Measurements from ENCODE around the gene PODXL2. TPM values are rescaled to one million over a fixed set of nuclear protein-coding genes. Genes with fewer than 3 reads are reported as not detected.

Gene PODXL2
- total and polyA plus RNA-seq, 2 experiments from 2014 or later, result 18.4 to 57.6 TPM

- Histone ChIP-seq H2AFZ (no peak overlapping the region), H3K9me2 (ENCODE audit: insufficient read depth) (no peaks in the 10 kb centered on the region), H3F3A (replicated peaks; ENCODE audit: low read depth) (no peaks in the 10 kb centered on the region), H3K4me2 (no peak overlapping the region), H3K27ac (ENCODE audit: low read depth) (no peak overlapping the region), H3K27me3 (ENCODE audit: insufficient read depth) (no peaks in the 10 kb centered on the region), H3K79me2 (replicated peaks; ENCODE audit: insufficient read depth) (no peaks in the 10 kb centered on the region), H4K20me1 (replicated peaks; ENCODE audit: insufficient read depth) (peaks cover 6% of the 10 kb centered on the region; the same call in 1 of the 2 replicates), H3K4me1 (ENCODE audit: insufficient read depth) (no peaks in the 10 kb centered on the region), H3K36me3 (ENCODE audit: insufficient read depth) (0 out of 2 replicates have a peak, but pooled peaks cover 5% of the 10 kb centered on the region), H3K4me3 (no peak overlapping the region)
- TF ChIP-seq CTCF (conservative IDR thresholded peaks at IDR 0.05; ENCODE audit: low read depth in 2 of 2) (no peak), ZNF462 (CRISPR knock-in tag; IDR thresholded peaks at IDR 0.05) (no peak), ZNF114 (CRISPR knock-in tag; IDR thresholded peaks at IDR 0.05) (no peak)
- Mint-ChIP-seq H3K9me3 (no peaks in the 10 kb centered on the region), H3K4me3 (no peak overlapping the region), H3K36me3 (ENCODE audit: low read depth) (peaks cover 26% of the 10 kb centered on the region), H3K4me1 (peaks cover 2% of the 10 kb centered on the region; the same call in 1 of the 3 replicates), H3K27ac (no peak overlapping the region), H3K27me3 (ENCODE audit: insufficient read depth, low read depth, poor library complexity) (peaks cover 3% of the 10 kb centered on the region)
- DNase-seq (ENCODE audit: low spot score) (no peak), ATAC-seq (no peak)
Measured at GRCh38 chr3:127667119-127667681, 38.2 kb downstream of the PODXL2 start.
